Naive B cell (primary cell): Measurements from ENCODE around the gene CLCN3. TPM values are rescaled to one million over a fixed set of nuclear protein-coding genes. Genes with fewer than 3 reads are reported as not detected.
"Not testable (repeated sequence)": the region's sequence is repeated elsewhere in the genome, so short reads cannot be mapped to it uniquely, and the experiment has no call there.

Experiments used
- ATAC-seq, 2 donors: fragments of 150-1000 bp; cut with Tn5 transposase; 2 replicates each; pipeline ENCODE4 v1.10.0; 2021; ENCODE audit warnings: low read depth in 2 of 2, mild to moderate bottlenecking in 2 of 2, moderate library complexity in 2 of 2
- DNase-seq: peaks from one replicate; pipeline ENCODE4 v3.0.0; 2022
- H3K27ac Mint-ChIP-seq, 6 donors: one replicate each; pipeline ENCODE4 v1.8.0; 2020 to 2022; ENCODE audit warnings: mild to moderate bottlenecking in 6 of 6, mixed read lengths in 6 of 6, moderate library complexity in 5 of 6, inconsistent platforms in 2 of 6
- H3K27me3 Mint-ChIP-seq, 3 donors: one replicate each; pipeline ENCODE4 v1.8.0; 2021 to 2022; ENCODE audit warnings: mixed read lengths in 3 of 3, mild to moderate bottlenecking in 1 of 3
- H3K36me3 Mint-ChIP-seq, 2 donors: one replicate each; pipeline ENCODE4 v1.8.0; 2020 to 2022; ENCODE audit warnings: mixed read lengths in 2 of 2, inconsistent platforms in 1 of 2, mild to moderate bottlenecking in 1 of 2
- H3K4me1 Mint-ChIP-seq, 3 donors: one replicate each; pipeline ENCODE4 v1.8.0; 2020 to 2022; ENCODE audit warnings: mixed read lengths in 3 of 3, inconsistent platforms in 1 of 3, mild to moderate bottlenecking in 1 of 3, moderate library complexity in 1 of 3
- H3K4me3 Mint-ChIP-seq, 8 donors: one replicate each; pipeline ENCODE4 v1.8.0; 2020 to 2022; ENCODE audit warnings: mild to moderate bottlenecking in 8 of 8, mixed read lengths in 8 of 8, moderate library complexity in 8 of 8, inconsistent platforms in 2 of 8
- H3K9me3 Mint-ChIP-seq, 7 donors: one replicate each; pipeline ENCODE4 v1.8.0; 2020 to 2022; ENCODE audit warnings: mixed read lengths in 7 of 7, mild to moderate bottlenecking in 5 of 7, inconsistent platforms in 2 of 7, moderate library complexity in 1 of 7
- polyA plus RNA-seq, 6 donors: library from polyadenylated mRNA; unstranded; fragments of 300-500 nt; fragmentation: Illumina TruSeq; gene quantifications; one replicate each; pipeline ENCODE4 v1.2.3, GENCODE V29; 2021; ENCODE audit warnings: low read depth in 6 of 6

Gene CLCN3
- polyA plus RNA-seq, 6 donors from 2014 or later: 6.4 to 12.3 (median 10.0) TPM

DNA sequence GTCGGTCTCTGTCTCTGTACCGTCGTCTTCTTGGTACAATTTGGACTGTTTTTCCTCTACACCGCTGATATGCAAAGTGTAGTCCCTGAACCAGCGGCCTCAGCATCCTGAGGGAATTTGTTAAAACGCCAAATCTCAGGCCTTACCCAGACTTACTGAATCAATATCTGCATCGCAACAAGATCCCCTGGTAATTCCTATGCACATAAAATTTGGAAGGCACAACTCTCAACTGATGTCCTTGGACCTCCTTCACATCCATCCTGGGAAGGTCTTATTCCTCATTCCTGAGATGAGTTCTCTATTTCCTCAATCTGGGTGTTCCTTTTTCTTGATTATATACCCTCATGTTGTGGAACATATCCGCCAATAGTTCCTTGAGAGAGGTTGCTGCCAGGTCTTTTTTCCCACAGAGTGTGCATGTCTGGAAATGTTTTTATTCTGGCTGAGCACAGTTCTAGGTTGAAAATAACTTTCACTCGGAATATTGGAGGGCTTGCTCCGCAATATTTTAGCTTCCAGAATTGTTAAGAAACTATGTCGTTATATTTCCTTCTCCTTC, 138.1 kb downstream of the CLCN3 start:
- Mint-ChIP-seq H3K27me3 (no peaks in the 10 kb centered on the region), H3K9me3 (no peaks in the 10 kb centered on the region), H3K4me3 (peak overlapping the region; percentile 79 to 94 (median 88)), H3K27ac (peak overlapping the region; percentile 3 to 89 (median 72)), H3K4me1 (peaks cover 19 to 31% (median 25%) of the 10 kb centered on the region in 3 donors), H3K36me3 (no peaks in the 10 kb centered on the region)
- ATAC-seq (no peak), DNase-seq (no peak)

- Mint-ChIP-seq H3K27me3 (peaks cover 0 to 5% (median 0%) of the 10 kb centered on the region in 3 donors), H3K4me1 (peaks cover 13 to 15% (median 13%) of the 10 kb centered on the region in 3 donors), H3K4me3 (no peak overlapping the region), H3K9me3 (no peaks in the 10 kb centered on the region), H3K27ac (peak overlapping the region in 1 of 6 donors; percentile 52), H3K36me3 (no peaks in the 10 kb centered on the region)
- ATAC-seq: no peak
- DNase-seq: no peak
Measured at GRCh38 chr4:169761846-169762245, 141.5 kb downstream of the CLCN3 start.

DNA sequence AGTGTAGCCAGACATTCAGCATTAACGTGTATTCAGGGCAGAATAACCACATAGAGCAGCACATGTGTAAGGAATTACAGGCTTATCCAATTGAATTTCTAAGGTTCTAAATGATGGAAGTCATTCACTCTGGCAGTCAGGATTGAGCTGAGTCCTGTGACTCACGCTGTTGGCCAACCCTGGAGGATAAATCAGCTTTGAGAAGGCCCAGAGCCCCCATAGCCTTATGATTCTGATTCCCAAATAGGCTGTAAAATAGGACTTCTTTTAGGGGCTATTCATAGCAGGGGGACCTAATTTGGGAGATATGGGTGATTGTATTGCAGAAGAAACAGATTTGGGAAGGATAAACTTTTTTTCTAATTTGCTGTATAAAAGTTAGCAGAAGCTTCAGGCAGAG, 145.5 kb downstream of the CLCN3 start:
- no peak for DNase-seq
- Mint-ChIP-seq H3K4me1 (no peaks in the 10 kb centered on the region), H3K4me3 (no peak overlapping the region), H3K27ac (no peak overlapping the region), H3K27me3 (peaks cover 0 to 6% (median 0%) of the 10 kb centered on the region in 3 donors), H3K9me3 (peaks cover 0 to 10% (median 0%) of the 10 kb centered on the region in 7 donors), H3K36me3 (no peaks in the 10 kb centered on the region)
- no peak for ATAC-seq

- no peak for ATAC-seq
- Mint-ChIP-seq H3K4me3 (no peak overlapping the region), H3K4me1 (no peaks in the 10 kb centered on the region), H3K9me3 (peaks cover 0 to 10% (median 0%) of the 10 kb centered on the region in 7 donors), H3K27ac (no peak overlapping the region), H3K27me3 (peaks cover 0 to 6% (median 0%) of the 10 kb centered on the region in 3 donors), H3K36me3 (no peaks in the 10 kb centered on the region)
- DNase-seq: no peak
Measured at GRCh38 chr4:169766741-169767140, 146.4 kb downstream of the CLCN3 start.

DNA sequence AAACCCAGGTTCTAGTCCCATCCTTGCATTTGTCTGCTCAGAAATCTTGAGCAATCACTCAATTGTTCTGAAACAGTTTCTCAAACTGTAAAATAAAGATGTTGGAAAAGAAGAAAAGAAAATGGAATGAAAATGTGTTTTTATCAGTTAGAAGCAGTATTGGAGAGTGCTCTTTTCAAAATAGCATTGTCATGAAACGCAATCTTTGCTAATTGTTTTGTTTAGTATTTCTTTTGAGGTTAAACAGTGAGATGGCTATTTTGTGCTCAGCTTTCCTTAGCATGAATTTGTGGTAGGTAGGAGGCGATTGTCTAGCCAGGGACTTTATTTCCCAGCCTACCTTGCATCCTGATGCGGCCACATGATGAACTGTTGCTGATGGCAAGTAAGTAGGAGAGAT, 148.0 kb downstream of the CLCN3 start:
- peaks cover 0 to 10% (median 0%) of the 10 kb centered on the region in 7 donors for H3K9me3 Mint-ChIP-seq
- H3K27me3 Mint-ChIP-seq: peaks cover 5 to 9% (median 6%) of the 10 kb centered on the region in 3 donors
- no peak overlapping the region for H3K27ac Mint-ChIP-seq
- H3K4me3 Mint-ChIP-seq: no peak overlapping the region
- DNase-seq (no peak), ATAC-seq (no peak)
- H3K4me1 Mint-ChIP-seq: no peaks in the 10 kb centered on the region
- H3K36me3 Mint-ChIP-seq: no peaks in the 10 kb centered on the region

GRCh38 chr4:169770416-169770815, 150.0 kb downstream of the CLCN3 start:
- H3K9me3 Mint-ChIP-seq: peaks cover 0 to 10% (median 0%) of the 10 kb centered on the region in 7 donors
- H3K4me3 Mint-ChIP-seq: no peak overlapping the region
- no peak for ATAC-seq

GRCh38 chr4:169771556-169772080, 151.2 kb downstream of the CLCN3 start:
- Mint-ChIP-seq H3K36me3 (peaks cover 0 to 11% of the 10 kb centered on the region in 2 donors), H3K4me1 (peaks cover 2 to 17% (median 7%) of the 10 kb centered on the region in 3 donors), H3K27me3 (peaks cover 16 to 34% (median 27%) of the 10 kb centered on the region in 3 donors)
- ATAC-seq, H3K9me3 Mint-ChIP-seq, H3K27ac Mint-ChIP-seq, DNase-seq, H3K4me3 Mint-ChIP-seq: not testable (repeated sequence)

More at GRCh38 chr4:169770416-169770815, 150.0 kb downstream of the CLCN3 start:
- H3K4me1 Mint-ChIP-seq: peaks cover 2 to 13% (median 4%) of the 10 kb centered on the region in 3 donors
- no peak for DNase-seq
- H3K27me3 Mint-ChIP-seq: peaks cover 10 to 24% (median 19%) of the 10 kb centered on the region in 3 donors
- no peak overlapping the region for H3K27ac Mint-ChIP-seq
- peaks cover 0 to 3% of the 10 kb centered on the region in 2 donors for H3K36me3 Mint-ChIP-seq

Other genes with a start within 250 kb of the CLCN3 start
- 10 to 100 TPM in 5 of 6 donors, 1 to 10 TPM in 1; 10.0 to 15.4 (median 13.0) TPM for gene NEK1, start 8.0 kb upstream of the CLCN3 start, polyA plus RNA-seq
- gene HPF1, start 137.4 kb downstream of the CLCN3 start, polyA plus RNA-seq: 10 to 100 TPM; 24.8 to 42.4 (median 30.6) TPM